ENCODE measurements around the gene SNRNP25.
A peak's percentile ranks its signal among the peaks of the same experiment; 100 is the strongest.

SNRNP25 gene

DNA sequence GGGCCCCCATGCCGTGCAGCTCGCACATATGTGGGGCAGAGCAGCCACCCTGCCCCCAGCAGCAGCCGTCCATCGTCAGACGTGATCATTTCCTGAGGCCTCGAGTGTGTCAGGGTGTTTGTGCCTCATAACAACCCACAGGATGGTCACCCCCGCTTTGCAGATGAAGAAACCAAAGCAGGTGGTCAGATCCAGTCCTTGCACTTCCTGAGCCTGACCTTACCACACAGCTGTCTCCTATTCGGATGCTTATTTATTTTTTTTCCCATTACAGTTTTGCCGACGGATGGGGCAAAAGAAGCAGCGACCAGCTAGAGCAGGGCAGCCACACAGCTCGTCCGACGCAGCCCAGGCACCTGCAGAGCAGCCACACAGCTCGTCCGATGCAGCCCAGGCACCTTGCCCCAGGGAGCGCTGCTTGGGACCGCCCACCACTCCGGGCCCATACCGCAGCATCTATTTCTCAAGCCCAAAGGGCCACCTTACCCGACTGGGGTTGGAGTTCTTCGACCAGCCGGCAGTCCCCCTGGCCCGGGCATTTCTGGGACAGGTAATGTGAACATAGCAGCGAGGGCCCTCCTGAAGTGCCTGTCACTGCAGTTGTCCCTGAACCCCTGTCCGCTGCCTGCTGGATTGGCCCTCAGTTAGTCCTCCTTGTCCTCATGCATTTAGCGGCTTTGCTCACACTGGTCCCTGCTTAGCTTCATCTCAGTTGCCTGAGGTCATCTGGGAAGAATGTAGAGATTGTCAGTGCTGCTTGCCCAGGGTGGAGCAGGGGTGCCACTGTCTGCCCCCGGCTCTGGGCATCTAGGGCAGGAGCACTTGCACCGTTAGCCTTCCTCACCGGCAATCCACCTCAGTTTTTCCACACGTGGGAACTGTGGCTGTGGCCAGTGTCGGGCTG is 25.8 kb downstream of the SNRNP25 start:
- Histone ChIP-seq H3K36me3 (replicated peaks) (peaks cover 21% of the 10 kb centered on the region), H3K27ac (peak overlapping the region; percentile 84), H3K27me3 (replicated peaks) (no peaks in the 10 kb centered on the region), H3K4me3 (ENCODE audit: low read depth, low read length) (peak overlapping the region; percentile 53)
- in situ Hi-C loops (cut with HindIII; ENCODE audit: low pct_ligation_motif_present, low sequenced_read_pairs) = no loop called here
- DNase-seq = no peak
- TF ChIP-seq, protein P1, sequence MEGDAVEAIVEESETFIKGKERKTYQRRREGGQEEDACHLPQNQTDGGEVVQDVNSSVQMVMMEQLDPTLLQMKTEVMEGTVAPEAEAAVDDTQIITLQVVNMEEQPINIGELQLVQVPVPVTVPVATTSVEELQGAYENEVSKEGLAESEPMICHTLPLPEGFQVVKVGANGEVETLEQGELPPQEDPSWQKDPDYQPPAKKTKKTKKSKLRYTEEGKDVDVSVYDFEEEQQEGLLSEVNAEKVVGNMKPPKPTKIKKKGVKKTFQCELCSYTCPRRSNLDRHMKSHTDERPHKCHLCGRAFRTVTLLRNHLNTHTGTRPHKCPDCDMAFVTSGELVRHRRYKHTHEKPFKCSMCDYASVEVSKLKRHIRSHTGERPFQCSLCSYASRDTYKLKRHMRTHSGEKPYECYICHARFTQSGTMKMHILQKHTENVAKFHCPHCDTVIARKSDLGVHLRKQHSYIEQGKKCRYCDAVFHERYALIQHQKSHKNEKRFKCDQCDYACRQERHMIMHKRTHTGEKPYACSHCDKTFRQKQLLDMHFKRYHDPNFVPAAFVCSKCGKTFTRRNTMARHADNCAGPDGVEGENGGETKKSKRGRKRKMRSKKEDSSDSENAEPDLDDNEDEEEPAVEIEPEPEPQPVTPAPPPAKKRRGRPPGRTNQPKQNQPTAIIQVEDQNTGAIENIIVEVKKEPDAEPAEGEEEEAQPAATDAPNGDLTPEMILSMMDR (IDR thresholded peaks at IDR 0.05; ENCODE audit: low read depth, low read length, missing control alignments) = no peak

DNA sequence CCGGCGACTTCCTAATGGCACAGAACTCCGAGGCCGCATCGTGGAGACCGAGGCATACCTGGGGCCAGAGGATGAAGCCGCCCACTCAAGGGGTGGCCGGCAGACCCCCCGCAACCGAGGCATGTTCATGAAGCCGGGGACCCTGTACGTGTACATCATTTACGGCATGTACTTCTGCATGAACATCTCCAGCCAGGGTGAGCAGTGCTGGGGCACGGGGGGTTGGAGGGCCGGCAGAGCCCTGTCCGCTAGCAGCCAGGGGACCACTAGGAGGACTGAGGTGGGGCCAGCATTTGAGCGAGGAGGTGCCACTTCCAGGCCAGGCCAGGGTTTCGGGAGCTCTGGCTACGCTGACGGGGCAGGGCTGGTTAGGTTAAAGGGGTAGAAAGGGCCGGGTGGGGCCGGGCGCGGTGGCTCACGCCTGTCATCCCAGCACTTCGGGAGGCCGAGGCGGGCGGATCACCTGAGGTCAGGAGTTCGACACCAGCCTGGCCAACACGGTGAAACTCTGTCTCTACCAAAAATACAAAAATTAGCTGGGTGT is 29.5 kb downstream of the SNRNP25 start:
- TF ChIP-seq, protein P1 (IDR thresholded peaks at IDR 0.05; ENCODE audit: low read depth, low read length, missing control alignments) = no peak
- H3K4me3 ChIP-seq (ENCODE audit: low read depth, low read length) = no peak overlapping the region
- H3K36me3 ChIP-seq (replicated peaks) = peaks cover 50% of the 10 kb centered on the region
- in situ Hi-C loops (cut with HindIII; ENCODE audit: low pct_ligation_motif_present, low sequenced_read_pairs) = no loop called here
- DNase-seq = no peak
- no peak overlapping the region for H3K27ac ChIP-seq
- H3K27me3 ChIP-seq (replicated peaks) = no peaks in the 10 kb centered on the region

DNA sequence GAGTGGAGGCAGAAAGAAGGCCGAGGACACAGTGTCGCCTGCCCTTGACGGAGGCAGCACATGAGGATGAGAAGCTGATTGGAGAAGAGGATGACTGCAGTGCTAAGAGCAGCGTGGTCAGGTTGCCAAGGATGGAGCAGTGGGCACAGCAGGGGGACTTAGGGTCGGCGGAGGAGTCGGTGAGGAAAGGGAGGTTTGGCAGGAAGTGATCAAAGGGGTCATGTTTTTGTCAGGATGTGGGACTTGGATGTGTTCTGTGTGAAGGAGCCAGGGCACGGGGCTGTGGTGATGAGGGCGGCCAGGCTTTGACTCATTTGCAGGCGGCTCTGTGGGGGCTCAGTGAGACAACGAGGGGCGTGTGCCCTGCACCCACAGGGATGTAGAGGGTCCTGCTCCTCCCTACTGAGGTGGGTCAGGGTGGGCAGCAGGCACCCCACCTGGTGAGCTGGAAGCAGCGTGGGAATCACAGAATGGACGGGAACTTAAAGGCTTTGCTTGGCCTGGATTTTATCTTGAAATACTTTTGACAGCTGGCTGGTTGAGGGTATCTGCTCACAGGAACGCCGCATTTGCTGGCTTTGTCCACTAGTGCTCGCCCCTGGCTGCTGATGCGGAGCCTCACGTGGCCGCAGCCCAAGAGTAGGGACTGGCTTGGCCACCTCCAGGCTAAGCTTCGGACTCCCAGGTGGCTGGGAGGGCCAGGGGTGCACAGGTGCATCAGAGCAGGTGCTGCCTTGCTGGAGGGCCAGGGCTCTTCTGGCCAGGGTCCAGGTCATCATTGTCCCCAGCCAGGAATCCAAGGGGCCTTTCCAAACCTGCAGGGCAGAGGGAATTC is 30.4 kb downstream of the SNRNP25 start:
- in situ Hi-C loops (cut with HindIII; ENCODE audit: low pct_ligation_motif_present, low sequenced_read_pairs) = no loop called here
- no peak overlapping the region for H3K4me3 ChIP-seq (ENCODE audit: low read depth, low read length)
- DNase-seq = no peak
- no peaks in the 10 kb centered on the region for H3K27me3 ChIP-seq (replicated peaks)
- H3K36me3 ChIP-seq (replicated peaks) = peaks cover 57% of the 10 kb centered on the region
- TF ChIP-seq, protein P1 (IDR thresholded peaks at IDR 0.05; ENCODE audit: low read depth, low read length, missing control alignments) = peak; percentile 34
- H3K27ac ChIP-seq = peak overlapping the region; percentile 32

DNA sequence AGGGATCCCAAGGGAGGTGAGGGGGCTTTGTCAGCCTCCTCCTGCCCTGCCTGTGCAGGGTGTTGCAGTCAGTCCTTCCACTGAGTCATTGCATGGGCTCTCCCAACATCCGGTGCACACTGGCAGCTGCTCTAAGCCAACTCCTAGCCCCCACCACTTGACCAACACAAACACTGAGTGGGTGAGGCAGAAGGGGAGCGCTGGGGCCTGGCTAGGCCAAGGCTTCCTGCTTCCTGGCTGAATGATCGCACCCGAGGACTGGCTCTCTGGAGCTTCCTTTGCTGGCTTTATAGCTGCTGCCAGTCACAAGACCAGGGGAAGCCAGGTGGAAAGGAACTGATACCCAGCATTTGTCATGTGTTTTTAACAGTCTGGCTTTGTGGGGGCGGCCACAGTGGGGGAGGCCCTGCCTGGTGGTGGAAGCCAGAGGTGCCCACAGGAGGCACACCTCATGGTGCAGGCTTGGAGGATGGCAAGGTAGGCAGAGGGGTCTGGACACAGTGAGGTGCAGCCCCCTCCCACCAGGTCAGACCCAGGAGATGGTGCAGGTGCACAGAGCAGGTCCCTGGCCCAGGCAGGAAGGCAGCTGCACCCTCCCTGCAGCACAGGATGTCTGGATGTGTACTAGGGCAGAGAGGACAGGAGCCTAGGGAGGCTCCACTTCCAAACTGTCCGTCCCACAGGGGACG is 31.2 kb downstream of the SNRNP25 start:
- in situ Hi-C loops (cut with HindIII; ENCODE audit: low pct_ligation_motif_present, low sequenced_read_pairs) = no loop called here
- peak overlapping the region; percentile 32 for H3K27ac ChIP-seq
- DNase-seq = peak; percentile 85
- no peaks in the 10 kb centered on the region for H3K27me3 ChIP-seq (replicated peaks)
- TF ChIP-seq, protein P1 (IDR thresholded peaks at IDR 0.05; ENCODE audit: low read depth, low read length, missing control alignments) = no peak
- no peak overlapping the region for H3K4me3 ChIP-seq (ENCODE audit: low read depth, low read length)
- H3K36me3 ChIP-seq (replicated peaks) = peaks cover 60% of the 10 kb centered on the region

DNA sequence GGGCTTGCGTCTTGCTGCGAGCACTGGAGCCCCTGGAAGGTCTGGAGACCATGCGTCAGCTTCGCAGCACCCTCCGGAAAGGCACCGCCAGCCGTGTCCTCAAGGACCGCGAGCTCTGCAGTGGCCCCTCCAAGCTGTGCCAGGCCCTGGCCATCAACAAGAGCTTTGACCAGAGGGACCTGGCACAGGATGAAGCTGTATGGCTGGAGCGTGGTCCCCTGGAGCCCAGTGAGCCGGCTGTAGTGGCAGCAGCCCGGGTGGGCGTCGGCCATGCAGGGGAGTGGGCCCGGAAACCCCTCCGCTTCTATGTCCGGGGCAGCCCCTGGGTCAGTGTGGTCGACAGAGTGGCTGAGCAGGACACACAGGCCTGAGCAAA is 31.8 kb downstream of the SNRNP25 start:
- no peaks in the 10 kb centered on the region for H3K27me3 ChIP-seq (replicated peaks)
- DNase-seq = no peak
- H3K27ac ChIP-seq = peak overlapping the region; percentile 14
- H3K4me3 ChIP-seq (ENCODE audit: low read depth, low read length) = no peak overlapping the region
- TF ChIP-seq, protein P1 (IDR thresholded peaks at IDR 0.05; ENCODE audit: low read depth, low read length, missing control alignments) = no peak
- in situ Hi-C loops (cut with HindIII; ENCODE audit: low pct_ligation_motif_present, low sequenced_read_pairs) = no loop called here
- peaks cover 58% of the 10 kb centered on the region for H3K36me3 ChIP-seq (replicated peaks)
